DOHH2 (cell line): Measurements from ENCODE around the gene CHMP2B.

Experiments
- H3F3A ChIP-seq: fragments of 200-600 bp; sonication (generic), shearing (Covaris generic); 2 replicates; pipeline ENCODE4 v1.6.0; 2016; ENCODE audit warnings: antibody characterized with exemption, mild to moderate bottlenecking; ENCODE audit not compliant: control insufficient read depth, insufficient read depth
- H3K27ac ChIP-seq: fragments of 200-600 bp; sonication (generic); 2 replicates; pipeline ENCODE4 v1.5.1; 2014; ENCODE audit warnings: low read depth, mild to moderate bottlenecking, low read length, moderate library complexity
- H3K27me3 ChIP-seq: fragments of 200-600 bp; sonication (generic); 2 replicates; pipeline ENCODE4 v1.6.1; 2014; ENCODE audit warnings: mild to moderate bottlenecking, low read length, mixed read lengths; ENCODE audit not compliant: control insufficient read depth
- H3K36me3 ChIP-seq: fragments of 200-600 bp; sonication (generic); 2 replicates; pipeline ENCODE4 v1.6.1; 2014; ENCODE audit warnings: mild to moderate bottlenecking, low read length, moderate library complexity, mixed read lengths; ENCODE audit not compliant: control insufficient read depth
- H3K4me1 ChIP-seq: fragments of 200-600 bp; sonication (generic); 2 replicates; pipeline ENCODE4 v1.6.1; 2014; ENCODE audit warnings: mild to moderate bottlenecking, low read length, mixed read lengths; ENCODE audit not compliant: control insufficient read depth
- H3K4me2 ChIP-seq: fragments of 200-600 bp; sonication (generic); 2 replicates; pipeline ENCODE4 v1.6.0; 2014; ENCODE audit warnings: mild to moderate bottlenecking, low read length, moderate library complexity
- H3K4me3 ChIP-seq: fragments of 200-600 bp; sonication (generic); 2 replicates; pipeline ENCODE4 v1.5.1; 2014; ENCODE audit warnings: mild to moderate bottlenecking, low read length, mixed read lengths
- H3K79me2 ChIP-seq: fragments of 200-600 bp; sonication (generic); 2 replicates; pipeline ENCODE4 v1.6.1; 2014; ENCODE audit warnings: mild to moderate bottlenecking, low read length, mixed read lengths; ENCODE audit not compliant: control insufficient read depth
- H3K9me2 ChIP-seq: fragments of 200-600 bp; sonication (generic); replicated peaks from 2 replicates; pipeline ENCODE4 v1.6.1; 2014; ENCODE audit warnings: mild to moderate bottlenecking, low read length, mixed read lengths; ENCODE audit not compliant: control insufficient read depth
- H3K9me3 ChIP-seq: fragments of 200-600 bp; sonication (generic); 2 replicates; pipeline ENCODE4 v1.6.1; 2014; ENCODE audit warnings: antibody characterized with exemption, low read length, mixed read lengths; ENCODE audit not compliant: control insufficient read depth, insufficient read depth
- H4K20me1 ChIP-seq: fragments of 200-600 bp; sonication (generic); 2 replicates; pipeline ENCODE4 v1.6.0; 2014; ENCODE audit warnings: low read depth, mild to moderate bottlenecking, antibody characterized with exemption, low read length, moderate library complexity; ENCODE audit not compliant: control insufficient read depth, insufficient read depth
- EZH2phosphoT487 ChIP-seq: fragments of 200-600 bp; sonication (generic); IDR thresholded peaks from 2 replicates; pipeline ENCODE4 v1.6.1; 2017; ENCODE audit warnings: borderline replicate concordance, mild to moderate bottlenecking, antibody characterized with exemption, low read length, moderate library complexity, mixed read lengths
- TF ChIP-seq, protein P1 (sequence below): fragments of 200-600 bp; sonication (generic); IDR thresholded peaks from one replicate; pipeline ENCODE4 v1.5.1; 2014; ENCODE audit warnings: antibody characterized with exemption, mild to moderate bottlenecking, low read depth, low read length; ENCODE audit not compliant: poor library complexity, severe bottlenecking

Gene CHMP2B

DNA sequence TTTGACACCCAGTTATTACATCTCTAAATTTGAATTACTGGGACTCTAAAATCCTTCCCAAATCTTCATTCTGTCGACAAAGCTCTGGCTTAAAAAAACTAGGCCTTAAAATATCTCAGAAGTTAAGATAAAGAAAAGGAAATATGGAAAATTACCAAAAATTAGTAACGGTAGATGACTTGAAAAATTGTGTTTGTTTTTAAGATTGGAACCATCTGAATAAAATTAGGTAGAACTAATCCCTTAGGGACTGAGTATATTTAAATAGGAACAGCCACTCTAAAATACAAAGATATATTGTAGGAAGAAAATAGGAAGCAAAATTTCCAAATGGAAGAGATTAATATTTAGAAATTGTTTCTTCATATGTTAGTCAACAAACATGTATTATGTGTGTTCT, 45.1 kb upstream of the CHMP2B start:
- no peaks in the 10 kb centered on the region for H4K20me1 ChIP-seq
- no peaks in the 10 kb centered on the region for H3K9me2 ChIP-seq
- H3K4me3 ChIP-seq, result no peak overlapping the region
- no peaks in the 10 kb centered on the region for H3K4me1 ChIP-seq
- no peaks in the 10 kb centered on the region for H3K27me3 ChIP-seq
- H3K4me2 ChIP-seq, result no peak overlapping the region
- H3K9me3 ChIP-seq, result no peaks in the 10 kb centered on the region
- no peaks in the 10 kb centered on the region for H3F3A ChIP-seq
- TF ChIP-seq EZH2phosphoT487, result no peak
- TF ChIP-seq, protein P1, sequence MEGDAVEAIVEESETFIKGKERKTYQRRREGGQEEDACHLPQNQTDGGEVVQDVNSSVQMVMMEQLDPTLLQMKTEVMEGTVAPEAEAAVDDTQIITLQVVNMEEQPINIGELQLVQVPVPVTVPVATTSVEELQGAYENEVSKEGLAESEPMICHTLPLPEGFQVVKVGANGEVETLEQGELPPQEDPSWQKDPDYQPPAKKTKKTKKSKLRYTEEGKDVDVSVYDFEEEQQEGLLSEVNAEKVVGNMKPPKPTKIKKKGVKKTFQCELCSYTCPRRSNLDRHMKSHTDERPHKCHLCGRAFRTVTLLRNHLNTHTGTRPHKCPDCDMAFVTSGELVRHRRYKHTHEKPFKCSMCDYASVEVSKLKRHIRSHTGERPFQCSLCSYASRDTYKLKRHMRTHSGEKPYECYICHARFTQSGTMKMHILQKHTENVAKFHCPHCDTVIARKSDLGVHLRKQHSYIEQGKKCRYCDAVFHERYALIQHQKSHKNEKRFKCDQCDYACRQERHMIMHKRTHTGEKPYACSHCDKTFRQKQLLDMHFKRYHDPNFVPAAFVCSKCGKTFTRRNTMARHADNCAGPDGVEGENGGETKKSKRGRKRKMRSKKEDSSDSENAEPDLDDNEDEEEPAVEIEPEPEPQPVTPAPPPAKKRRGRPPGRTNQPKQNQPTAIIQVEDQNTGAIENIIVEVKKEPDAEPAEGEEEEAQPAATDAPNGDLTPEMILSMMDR, result no peak
- H3K79me2 ChIP-seq, result no peaks in the 10 kb centered on the region
- H3K27ac ChIP-seq, result no peak overlapping the region
- no peaks in the 10 kb centered on the region for H3K36me3 ChIP-seq

DNA sequence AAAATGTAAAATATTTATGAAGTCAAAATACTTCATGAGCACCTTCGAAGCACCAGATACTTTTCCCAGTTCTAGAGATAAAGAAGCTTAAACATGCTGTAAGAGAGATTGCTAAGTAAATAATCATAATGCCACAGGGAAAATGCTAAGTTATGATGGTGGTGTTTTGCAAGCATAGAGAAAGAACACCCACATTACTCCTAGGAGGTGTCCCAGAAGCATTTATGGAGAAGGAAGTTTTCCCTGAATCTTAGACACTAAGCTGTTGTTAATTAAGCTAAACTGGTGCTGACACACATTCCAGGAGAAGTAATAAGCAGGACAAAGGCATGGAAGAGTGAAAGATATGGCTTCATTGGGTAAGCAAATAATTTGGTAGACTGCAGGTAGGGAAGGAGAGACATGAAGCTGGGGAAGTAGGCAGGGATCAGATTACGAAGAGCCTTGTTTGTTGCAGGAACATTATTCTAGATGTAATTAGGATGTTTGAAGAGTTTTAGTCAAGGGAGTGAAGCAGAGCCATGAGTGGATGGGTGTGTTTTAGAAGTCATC, 40.4 kb upstream of the CHMP2B start:
- no peaks in the 10 kb centered on the region for H3K4me1 ChIP-seq

DNA sequence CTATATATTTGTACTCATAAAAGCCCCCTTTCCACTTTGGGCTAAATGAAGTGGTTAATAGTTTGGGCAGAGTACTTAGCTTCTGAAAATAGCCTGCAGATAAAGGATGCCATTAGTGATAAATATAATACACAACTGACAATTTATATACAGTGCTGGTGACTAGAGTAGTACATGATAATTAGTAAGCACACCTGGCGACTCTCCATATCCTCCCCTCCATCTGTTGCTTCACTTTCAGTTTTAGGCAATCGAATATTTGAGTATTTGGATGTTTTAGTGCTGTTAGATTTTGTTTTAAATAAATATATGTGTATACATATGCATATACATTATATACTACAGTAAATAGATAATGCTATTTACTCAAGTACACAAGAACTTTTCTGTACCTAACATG, 35.9 kb upstream of the CHMP2B start:
- no peaks in the 10 kb centered on the region for H3K79me2 ChIP-seq
- no peaks in the 10 kb centered on the region for H3F3A ChIP-seq
- no peaks in the 10 kb centered on the region for H3K4me1 ChIP-seq
- H3K9me2 ChIP-seq, result no peaks in the 10 kb centered on the region
- no peak overlapping the region for H3K4me3 ChIP-seq
- H3K36me3 ChIP-seq, result no peaks in the 10 kb centered on the region
- no peak overlapping the region for H3K27ac ChIP-seq
- H4K20me1 ChIP-seq, result no peaks in the 10 kb centered on the region
- 0 out of 2 replicates have a peak, but pooled peaks cover 5% of the 10 kb centered on the region for H3K9me3 ChIP-seq
- H3K27me3 ChIP-seq, result no peaks in the 10 kb centered on the region
- no peak overlapping the region for H3K4me2 ChIP-seq
- no peak for TF ChIP-seq EZH2phosphoT487

More for the DNA sequence above, 40.4 kb upstream of the CHMP2B start:
- Histone ChIP-seq H3K27me3 (no peaks in the 10 kb centered on the region), H3K9me2 (no peaks in the 10 kb centered on the region), H3K79me2 (no peaks in the 10 kb centered on the region), H3K27ac (no peak overlapping the region), H3F3A (no peaks in the 10 kb centered on the region), H3K9me3 (no peaks in the 10 kb centered on the region), H3K4me3 (no peak overlapping the region), H4K20me1 (no peaks in the 10 kb centered on the region), H3K36me3 (no peaks in the 10 kb centered on the region), H3K4me2 (no peak overlapping the region)
- no peak for TF ChIP-seq EZH2phosphoT487
- TF ChIP-seq, protein P1, result no peak

DNA sequence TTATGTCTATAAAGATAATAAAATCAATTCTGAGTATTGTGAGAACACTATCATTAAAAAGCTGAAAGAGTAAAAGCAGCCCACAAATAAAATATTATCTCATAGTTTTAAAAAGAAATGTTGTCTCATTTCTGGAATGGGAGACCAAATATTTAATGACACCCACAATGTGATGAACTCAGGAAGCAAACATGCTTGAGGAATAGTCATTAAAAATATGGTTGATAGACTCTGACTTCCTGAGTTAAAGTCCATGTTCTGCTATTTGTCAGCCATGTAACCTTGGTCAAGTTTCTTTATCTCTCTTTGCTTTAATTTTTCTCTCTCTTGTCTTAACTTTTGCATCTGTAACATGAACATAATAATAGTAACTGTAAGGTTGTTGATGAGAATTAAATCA, 35.5 kb upstream of the CHMP2B start:
- Histone ChIP-seq H3F3A (no peaks in the 10 kb centered on the region), H3K4me1 (no peaks in the 10 kb centered on the region), H3K27ac (no peak overlapping the region), H3K4me3 (no peak overlapping the region), H3K9me3 (0 out of 2 replicates have a peak, but pooled peaks cover 5% of the 10 kb centered on the region), H3K27me3 (no peaks in the 10 kb centered on the region), H3K4me2 (no peak overlapping the region), H4K20me1 (no peaks in the 10 kb centered on the region), H3K36me3 (no peaks in the 10 kb centered on the region), H3K79me2 (no peaks in the 10 kb centered on the region), H3K9me2 (no peaks in the 10 kb centered on the region)
- no peak for TF ChIP-seq EZH2phosphoT487
- TF ChIP-seq, protein P1, result no peak
